GM19397 (cell line): ENCODE measurements around the gene P2RY2.

Experiments
- ATAC-seq: cut with Tn5 transposase; IDR thresholded peaks from one replicate; pipeline ENCODE4 v1.9.1; 2021; ENCODE audit warnings: mild to moderate bottlenecking, moderate library complexity; ENCODE audit not compliant: unreplicated experiment

The P2RY2 gene

DNA sequence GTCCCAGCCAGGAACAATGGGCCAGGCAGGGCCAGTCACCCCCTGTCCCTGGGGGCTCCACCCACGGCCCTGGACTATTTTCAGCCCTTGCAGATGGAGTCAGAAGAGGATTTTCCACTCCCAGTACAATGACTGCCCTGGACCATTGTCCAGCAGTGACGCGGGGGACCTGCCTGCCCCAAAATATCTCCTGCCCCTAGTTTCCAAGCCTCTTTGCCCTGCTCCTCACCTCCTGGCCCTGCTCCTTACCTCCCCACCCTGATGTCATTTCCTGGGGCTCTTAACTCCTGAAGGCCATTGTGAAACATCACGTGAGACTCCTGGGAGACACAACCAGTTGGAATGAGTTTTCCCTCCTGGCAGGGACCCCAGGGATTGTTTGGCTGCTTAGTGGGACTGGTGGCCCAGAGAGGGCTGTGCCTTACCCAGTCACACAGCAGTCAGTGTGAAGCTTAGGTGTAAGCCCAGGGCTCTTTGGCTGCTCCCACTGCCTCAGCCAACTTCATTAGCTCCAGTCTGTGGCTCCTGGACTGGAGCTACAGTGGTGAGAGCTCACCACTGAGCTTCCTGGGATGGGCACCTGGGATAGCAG lies 22.2 kb downstream of the P2RY2 start:
- ATAC-seq: no peak

DNA sequence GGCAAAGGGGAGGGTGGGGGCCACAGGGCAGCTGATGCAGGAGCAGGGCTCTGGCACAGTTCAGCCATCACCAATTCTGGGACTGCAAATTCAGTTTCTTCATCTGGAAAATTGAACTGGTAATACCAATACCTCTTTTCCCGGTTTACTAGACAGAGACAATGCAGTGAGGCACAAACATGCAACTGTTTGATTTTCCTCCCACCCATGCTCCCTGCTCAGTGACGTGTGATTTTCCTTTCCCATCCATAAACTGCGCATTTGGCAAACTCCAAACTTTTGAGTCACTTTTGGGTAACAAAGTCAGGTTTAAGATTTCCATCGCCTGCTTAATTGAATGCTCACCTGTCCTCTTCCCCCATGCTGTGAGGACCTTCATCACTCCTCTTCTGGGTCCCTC lies 23.2 kb downstream of the P2RY2 start:
- ATAC-seq: no peak

DNA sequence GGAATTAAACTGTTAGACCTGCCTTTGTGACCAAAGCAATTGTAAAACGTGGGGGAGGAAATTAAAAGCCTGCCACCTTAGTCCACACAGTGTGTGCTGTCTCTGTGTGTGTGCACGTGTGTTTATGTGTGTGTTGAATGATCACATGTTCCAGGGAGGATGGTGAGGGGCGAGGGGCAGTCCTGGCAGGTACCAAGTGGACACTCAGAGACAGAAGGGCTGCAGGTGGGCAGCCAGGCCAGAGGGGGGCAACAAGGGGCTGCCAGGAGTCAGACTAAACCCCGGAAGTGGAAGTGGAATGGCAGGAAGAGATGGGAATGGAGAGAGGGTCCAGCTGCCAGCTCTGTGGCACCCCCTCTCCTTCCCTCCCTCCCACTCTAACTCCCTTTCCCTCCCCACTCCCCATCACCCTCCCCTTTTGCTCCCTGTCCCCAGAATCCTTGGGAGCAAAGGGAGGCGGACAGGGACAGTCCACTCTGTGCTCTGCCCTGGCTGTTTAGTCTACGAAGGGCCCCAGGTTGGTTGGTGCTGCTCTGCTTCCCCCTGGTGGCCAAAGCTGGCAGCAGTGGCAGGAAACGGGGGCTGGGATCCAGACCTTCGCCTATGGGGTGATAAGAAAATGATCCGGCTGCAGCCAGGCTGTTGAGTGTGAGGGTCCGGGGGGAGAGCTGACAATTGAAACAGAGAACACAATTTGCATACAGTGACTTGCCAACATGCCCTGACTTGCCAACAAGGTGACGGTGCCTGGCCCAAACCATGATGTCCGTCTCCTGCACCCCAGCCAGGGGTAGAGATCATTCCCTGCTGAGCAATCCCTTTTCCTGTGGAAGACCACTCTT lies 24.4 kb downstream of the P2RY2 start:
- ATAC-seq: no peak

DNA sequence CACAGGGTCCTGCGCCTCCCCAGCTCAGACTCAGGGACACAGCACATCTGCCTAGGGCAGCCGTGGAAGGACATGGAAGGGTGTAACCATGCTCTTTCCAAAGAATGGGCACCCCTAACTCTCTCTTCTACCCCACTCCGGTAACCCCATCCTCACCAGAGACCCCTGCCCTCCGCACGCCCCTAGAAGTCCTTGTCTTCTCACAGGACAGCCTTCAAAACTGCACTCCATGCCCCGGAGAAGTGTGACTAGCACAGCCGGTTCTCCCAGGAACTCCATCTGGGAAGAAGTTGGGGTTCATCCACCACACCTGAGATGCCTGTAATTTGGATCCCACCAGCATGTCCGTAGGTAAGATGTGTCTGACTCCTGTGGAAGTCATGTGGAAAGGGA lies 25.0 kb downstream of the P2RY2 start:
- ATAC-seq: no peak

DNA sequence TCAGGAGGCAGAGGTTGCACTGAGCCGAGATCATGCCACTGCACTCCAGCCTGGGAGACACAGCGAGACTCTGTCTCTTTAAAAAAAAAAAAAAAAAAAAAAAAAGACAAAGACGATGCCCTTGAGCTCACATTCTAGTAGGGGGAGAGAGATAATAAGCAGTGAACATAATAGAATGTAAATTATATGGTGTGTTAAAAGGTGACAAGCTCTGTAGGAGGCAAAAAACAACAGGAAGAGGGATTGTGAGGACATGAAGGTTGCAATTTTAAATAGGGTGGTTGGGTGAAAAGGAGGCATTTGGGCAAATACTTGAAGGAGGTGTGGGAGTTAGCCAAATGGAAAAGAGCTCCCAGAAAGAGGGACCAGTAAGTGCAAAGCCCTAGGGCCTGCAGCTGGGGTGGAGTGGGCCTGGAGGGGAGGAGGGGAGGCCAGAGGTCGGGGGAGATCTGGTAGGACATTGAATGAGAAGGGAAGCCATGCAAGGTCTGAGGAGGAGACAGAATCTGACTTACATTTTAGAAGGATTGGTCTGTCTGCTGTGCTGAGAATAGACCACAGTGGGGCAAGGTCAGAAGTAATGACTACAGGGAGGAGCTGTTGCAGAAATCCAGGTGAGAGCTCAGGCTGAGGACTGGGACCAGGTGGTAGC lies 26.6 kb downstream of the P2RY2 start:
- ATAC-seq: no peak

DNA sequence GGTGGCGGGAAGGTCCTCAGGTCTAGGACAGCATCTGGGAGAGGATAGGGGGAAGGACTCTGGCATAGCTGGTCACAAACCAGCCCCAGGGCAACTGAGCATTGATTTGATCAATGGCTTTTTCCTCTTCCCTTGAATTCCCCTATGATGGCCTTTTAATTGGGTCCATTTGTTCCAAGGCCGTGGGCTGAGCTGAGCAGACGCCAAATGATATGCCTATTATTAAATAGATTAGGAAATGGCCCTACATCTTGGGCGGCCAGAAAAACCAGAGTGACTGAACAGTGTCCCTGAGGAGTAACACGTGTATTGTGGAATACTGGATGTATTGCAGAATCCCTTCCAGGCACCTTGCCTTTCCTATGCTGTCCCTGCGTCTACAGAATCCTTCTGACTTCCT lies 27.4 kb downstream of the P2RY2 start:
- ATAC-seq: no peak

DNA sequence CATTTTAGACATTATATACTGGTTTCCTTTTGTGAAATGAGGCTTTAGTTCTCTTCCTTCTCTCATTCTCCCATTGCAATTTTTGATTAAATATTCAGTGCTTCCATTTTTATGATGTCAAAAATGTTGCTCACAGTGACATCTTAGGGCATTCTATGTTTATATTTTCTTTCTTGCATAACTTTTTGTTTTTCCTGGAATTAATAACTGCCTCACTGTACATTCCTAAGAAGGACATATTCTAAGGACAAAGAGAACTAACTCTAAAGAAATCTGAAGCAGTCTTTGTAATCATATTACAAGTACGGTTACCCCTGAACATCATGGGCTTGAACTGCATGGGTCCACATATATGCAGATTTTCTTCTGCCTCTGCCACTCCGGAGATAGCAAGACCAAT lies 28.2 kb downstream of the P2RY2 start:
- ATAC-seq: no peak

DNA sequence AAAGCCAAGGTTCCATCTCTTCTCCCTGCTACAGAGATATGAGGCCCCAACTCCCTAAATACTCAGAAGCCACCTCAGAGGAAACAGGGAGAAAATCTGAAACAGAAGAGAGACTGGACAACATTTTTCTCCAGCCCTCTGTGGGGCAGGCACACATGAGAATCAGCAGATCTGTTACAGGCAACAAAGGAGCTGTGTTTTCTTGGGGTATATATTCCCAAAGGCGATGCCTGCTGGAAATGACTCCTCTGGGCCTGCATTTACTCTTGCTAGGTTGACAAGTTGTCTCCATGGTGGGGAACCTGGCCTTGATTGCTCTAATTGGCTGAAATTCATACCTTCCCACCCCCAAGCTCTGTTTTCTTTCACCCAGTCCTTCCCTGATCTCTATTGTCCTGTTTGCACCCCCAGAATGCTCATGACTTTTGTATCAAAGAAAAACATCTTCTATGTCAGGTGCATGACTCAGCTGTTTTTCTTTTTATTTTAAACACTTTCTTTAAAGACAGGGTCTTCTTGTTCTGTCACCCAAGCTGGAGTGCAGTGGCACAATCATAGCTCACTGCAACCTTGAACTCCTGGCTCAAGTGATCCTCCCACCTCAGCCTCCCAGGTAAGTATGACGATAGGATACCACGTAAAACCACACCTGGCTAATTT lies 30.6 kb downstream of the P2RY2 start:
- ATAC-seq: no peak

DNA sequence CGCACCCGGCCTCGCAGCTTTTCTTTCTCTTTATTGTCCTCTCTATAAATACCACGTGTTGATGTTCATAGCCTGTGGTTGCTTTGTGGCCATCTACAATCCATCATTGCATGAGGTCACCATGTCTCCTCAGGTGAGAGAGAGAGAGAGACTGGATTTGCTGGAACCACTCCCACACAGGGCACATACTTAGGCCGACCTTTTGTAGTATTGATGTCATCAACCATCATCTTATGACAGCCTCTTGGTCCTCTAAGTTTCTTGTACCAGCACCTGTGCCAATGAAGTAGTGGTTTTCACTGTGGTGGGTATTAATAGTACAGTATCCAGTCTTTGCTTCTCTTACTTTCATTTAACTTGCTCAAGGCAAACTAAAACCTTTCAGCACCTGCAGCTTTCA lies 31.2 kb downstream of the P2RY2 start:
- ATAC-seq: no peak

DNA sequence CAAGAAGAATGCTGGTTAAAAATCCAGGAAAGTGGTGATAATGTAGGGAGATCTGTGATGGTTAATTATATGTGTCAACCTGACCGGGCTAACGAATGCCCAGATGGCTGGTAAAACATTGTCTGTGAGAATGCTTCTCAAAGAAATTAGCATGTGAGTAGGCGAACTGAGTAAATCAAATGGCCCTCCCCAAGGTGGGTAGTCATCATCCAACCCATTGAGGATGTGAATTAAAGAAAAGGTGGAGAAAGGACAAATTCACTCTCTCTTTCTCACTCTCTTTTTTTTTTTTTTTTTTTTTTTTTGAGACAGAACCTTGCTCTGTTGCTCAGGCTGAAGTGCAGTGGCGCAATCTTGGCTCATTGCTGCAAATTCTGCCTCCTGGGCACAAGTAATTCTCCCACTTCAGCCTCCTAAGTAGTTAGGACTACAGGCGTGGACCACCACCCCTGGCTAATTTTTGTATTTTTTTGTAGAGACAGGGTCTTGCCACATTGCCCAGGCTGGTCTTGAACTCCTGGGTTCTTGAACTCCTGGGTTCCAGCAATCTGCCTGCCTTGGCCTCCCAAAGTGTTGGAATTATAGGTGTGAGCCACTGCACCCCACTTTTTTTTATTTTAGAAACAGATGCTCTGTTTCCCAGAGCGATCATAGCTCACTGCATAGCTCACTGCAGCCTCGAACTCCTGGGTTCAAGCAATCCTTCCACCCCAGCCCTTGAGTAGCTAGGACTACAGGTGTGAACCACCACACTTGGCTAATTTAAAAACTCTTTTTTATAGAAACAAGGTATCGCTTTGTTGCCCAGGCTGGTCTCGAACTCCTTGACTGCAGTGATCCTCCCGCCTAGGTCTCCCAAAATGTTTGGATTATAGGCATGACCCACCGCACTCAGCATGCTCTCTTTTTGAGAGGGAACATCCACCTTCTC lies 32.0 kb downstream of the P2RY2 start:
- no peak for ATAC-seq

DNA sequence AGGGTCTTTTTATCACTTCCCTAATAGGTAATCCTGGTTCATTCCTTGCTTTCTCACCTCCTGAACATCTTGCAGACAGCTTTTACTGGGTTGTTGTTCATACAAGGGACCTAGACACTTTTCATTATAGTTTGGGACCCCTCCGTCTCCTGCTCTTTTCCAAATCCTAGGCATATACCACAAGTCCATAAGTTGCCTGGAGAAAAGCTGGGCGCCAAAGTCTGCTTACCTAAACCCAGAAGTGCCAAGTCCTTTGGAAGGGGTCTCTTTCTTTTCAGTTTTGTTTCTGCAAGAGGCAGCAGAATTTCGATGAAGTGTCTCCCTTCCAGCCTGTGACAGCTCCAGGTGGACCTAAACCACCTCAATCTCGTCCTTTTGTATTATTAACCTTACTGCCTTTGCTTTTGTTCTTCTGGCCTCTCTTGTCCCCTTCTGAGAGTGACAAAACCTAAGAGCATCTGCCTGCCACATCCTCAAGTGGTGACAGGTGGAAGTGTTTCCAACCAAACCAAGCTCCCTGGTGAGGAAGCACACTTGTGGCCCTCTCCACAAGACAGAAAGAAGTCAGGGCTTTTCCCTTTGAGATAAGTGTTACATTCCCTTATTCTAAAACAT lies 34.6 kb downstream of the P2RY2 start:
- no peak for ATAC-seq

DNA sequence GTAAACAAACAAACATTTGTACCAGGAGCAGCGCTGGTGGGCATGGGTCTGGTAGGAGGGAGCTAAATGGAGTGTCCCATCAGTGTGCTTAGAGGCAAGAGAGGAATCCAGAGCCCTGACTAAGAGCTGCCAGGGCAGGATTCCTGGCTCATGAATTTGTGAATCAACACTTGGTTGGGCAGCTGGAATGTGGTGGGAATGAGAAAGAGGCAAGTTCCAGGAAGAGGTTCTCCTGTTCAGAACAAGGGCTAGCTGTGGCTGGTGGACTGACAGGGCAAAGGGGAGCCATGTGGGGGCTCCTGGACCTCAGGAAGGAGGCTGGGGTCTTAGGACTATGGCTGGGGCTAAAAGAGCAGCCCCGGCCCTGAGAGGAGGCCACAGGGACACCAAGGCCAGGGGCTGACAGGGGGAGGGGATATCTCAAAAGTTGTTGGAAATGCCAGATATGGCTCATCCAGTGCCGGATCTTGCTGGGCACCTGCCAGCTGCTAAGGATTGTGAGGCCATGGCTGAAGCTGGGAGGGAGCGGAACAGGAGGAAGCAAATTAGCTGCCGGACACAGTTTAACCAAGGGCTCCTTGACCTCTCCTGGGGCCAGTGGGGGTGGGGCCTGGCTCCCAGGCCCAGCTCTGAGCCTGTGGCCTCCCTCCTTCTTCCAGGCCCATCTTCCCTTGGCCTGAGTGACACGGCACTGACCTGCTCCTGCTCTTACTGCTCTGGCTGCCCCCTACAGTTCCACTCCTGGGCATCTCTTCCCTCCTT lies 39.4 kb downstream of the P2RY2 start:
- no peak for ATAC-seq

DNA sequence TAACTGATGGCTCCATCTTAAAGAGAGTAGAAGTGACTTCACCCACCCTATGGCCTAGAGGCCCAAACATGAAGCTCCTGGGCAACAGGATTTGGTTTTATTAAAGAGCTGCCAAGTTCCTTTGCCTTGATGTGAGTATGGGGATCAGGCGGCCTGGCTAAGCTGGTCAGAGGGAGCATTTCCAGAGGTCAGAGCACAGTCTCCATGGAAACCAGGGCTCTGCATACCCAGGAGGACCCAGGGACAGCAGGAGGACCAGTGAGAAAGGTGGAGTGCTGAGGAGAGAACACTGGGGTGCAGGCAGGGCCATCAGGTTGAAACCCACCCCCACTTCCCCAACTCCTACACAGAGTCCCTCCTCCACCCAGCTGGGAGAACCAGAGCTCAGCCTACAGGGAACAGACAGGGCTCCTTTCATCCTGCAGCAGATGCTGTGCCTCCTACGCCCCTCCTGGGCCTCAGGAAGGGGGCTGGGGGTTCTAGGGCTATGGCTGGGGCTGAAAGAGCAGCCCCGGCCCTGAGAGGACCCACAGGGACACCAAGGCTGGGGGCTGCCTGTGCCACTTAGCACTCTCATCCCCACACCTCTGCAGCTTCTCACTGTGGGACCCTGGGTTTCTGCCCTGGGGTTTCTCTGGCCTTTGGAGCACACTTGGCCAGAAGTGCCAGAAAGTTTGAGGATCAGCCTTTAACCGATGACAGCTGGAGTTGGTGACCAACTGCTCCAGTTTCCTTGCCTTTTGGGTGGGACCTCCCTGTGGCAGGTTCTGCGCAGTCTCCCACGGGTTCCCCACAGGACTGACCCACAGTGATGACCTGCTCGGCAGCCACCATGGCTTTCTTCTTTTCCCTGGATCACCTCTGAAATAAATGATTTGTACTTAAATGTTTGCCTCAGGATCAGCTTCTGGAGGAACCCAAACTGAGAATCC lies 40.3 kb downstream of the P2RY2 start:
- ATAC-seq: no peak

DNA sequence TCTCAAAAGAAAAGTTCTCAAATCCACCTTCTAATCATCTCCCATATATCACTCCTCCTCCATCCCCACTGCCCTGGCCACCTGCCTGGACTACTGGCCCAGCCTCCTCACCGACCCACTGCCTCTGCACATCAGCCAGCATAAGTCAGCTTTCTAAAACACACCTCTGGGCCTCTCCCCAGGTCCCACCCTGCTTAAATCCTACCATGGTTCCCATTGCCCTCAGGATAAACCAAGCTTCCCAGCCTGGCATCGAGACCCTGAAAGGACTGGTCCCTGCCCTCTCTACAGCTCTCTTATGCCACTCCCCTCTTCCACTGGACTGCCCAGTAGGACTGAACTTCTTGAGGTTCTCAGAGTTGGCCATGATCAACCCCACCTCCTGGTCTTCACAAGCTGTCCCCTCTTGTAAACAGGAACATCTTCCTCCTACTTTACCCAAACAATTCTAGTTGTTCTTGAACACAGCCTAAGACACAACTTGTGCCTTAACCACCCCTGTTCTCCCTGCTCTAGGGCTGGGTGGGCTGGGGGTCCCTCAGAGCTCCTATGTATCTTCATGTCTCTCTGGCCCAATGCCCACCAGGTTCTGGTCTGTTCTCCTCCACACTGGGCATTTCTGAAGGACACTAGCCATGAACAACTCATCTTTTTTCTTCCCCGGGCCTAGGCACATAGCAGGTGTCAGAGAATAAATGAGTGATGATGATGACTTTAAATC lies 41.5 kb downstream of the P2RY2 start:
- ATAC-seq: no peak

DNA sequence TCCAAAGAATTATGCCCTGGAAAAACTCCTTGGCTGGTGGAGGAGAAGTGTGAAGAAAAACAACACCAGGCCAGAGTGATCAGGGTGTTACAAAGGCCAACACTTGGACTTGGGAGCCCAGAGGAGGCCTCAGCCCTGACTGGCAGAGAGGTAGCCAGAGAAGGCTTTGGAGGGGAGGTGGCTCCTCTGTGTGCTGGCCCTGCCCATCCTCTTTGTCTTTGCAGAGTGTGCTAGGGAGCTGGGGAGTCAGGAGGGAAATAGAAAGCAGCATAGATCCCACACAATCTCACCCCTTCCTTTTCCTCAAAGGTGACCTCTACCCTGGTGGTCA lies 42.0 kb downstream of the P2RY2 start:
- ATAC-seq: no peak

DNA sequence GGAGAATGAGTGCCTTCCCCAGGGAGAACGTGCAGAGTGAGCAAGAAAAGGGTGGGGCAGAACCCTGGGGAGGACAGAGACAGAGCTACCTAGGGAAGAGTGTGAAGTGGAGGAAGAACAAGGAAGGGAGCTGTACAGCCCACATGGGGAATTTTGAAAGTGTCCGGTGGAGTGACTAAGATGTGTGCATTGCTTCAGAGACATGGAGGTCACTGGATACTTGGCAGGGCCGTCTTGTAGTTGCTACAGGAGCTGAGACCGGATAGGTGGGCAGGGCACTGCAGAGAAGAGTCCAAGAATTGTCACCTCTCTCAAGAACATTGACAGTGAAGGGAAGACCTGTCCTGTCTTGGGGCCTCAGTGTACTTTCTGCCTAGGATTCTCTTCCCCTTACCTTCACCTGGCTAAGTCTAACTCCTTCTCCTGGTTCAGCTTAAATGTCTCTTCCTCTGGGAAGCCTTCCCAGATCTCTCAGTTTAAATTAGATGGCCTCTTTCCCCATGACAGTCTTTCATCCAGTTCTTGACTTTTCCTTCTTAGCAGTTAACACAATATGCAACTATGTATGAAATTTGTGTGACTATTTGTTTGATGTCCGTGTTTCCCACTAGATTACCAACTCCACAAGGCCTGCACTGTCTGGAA lies 44.9 kb downstream of the P2RY2 start:
- ATAC-seq: no peak

DNA sequence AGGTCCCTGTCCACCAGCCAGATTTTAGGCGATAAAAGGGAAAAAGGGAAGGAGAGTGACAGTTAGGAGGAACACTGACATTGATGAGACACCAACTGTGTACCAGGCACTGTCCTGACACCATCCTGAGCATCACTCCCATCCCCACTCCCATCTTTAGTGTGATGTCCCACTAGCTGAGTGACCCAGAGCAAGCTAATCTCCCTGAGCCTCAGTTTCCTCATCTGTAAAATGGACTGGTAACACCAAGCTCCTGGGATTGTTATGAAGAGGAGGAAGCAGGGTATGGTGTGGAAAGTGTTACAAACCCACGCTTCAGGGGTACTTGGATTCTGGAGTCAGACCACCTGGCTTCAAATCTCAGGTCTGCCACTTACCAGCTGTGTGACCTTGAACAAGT lies 45.6 kb downstream of the P2RY2 start:
- no peak for ATAC-seq
